ENCODE measurements around the gene ZNF146. TPM values are rescaled to one million over a fixed set of nuclear protein-coding genes. Genes with fewer than 3 reads are reported as not detected.
"Not testable (repeated sequence)": the region's sequence is repeated elsewhere in the genome, so short reads cannot be mapped to it uniquely, and the experiment has no call there.

The ZNF146 gene
- polyA plus RNA-seq, 3 donors from 2014 or later, result 18.6 to 50.6 (median 25.9) TPM

- DNase-seq; H3K4me1 Mint-ChIP-seq; H3K27me3 Mint-ChIP-seq (ENCODE audit: low read depth in 3 of 3); H3K4me3 Mint-ChIP-seq; H3K27ac Mint-ChIP-seq: not testable (repeated sequence)
- peaks cover 3 to 15% (median 7%) of the 10 kb centered on the region in 3 donors for H3K36me3 Mint-ChIP-seq
- peaks cover 16 to 33% (median 25%) of the 10 kb centered on the region in 6 donors for H3K9me3 Mint-ChIP-seq
These were observed 53.2 kb downstream of the ZNF146 start for GRCh38 chr19:36268081-36268480.

GRCh38 chr19:36268591-36268990 is 53.7 kb downstream of the ZNF146 start:
- peaks cover 11 to 28% (median 21%) of the 10 kb centered on the region in 6 donors for H3K9me3 Mint-ChIP-seq
- not testable (repeated sequence) for DNase-seq; H3K27ac Mint-ChIP-seq; H3K4me3 Mint-ChIP-seq; H3K27me3 Mint-ChIP-seq (ENCODE audit: low read depth in 3 of 3); H3K4me1 Mint-ChIP-seq
- peaks cover 3 to 12% (median 7%) of the 10 kb centered on the region in 3 donors for H3K36me3 Mint-ChIP-seq

GRCh38 chr19:36269295-36269694 is 54.4 kb downstream of the ZNF146 start:
- peaks cover 3 to 10% (median 7%) of the 10 kb centered on the region in 3 donors for H3K36me3 Mint-ChIP-seq
- H3K27me3 Mint-ChIP-seq (ENCODE audit: low read depth in 3 of 3); H3K27ac Mint-ChIP-seq: not testable (repeated sequence)

More at GRCh38 chr19:36269295-36269694, 54.4 kb downstream of the ZNF146 start:
- H3K9me3 Mint-ChIP-seq, result peaks cover 7 to 21% (median 16%) of the 10 kb centered on the region in 6 donors
- not testable (repeated sequence) for DNase-seq, H3K4me1 Mint-ChIP-seq, H3K4me3 Mint-ChIP-seq

Other genes with a start within 250 kb of the ZNF146 start
- 10 to 100 TPM; 44.7 to 51.0 (median 48.3) TPM for gene SDHAF1, start 219.9 kb upstream of the ZNF146 start, polyA plus RNA-seq
- gene SYNE4, start 206.3 kb upstream of the ZNF146 start, polyA plus RNA-seq, result not detected
- 10 to 100 TPM; 27.2 to 34.6 (median 30.0) TPM for gene ALKBH6, start 200.9 kb upstream of the ZNF146 start, polyA plus RNA-seq
- under 1 TPM in 2 of 3 donors, not detected in 1; 0.07 to 0.55 TPM for gene CLIP3, start 182.2 kb upstream of the ZNF146 start, polyA plus RNA-seq
- gene THAP8, start 160.8 kb upstream of the ZNF146 start, polyA plus RNA-seq, result 10 to 100 TPM in 2 of 3 donors, 1 to 10 TPM in 1; 3.2 to 10.7 (median 10.1) TPM
- under 1 TPM in 2 of 3 donors, not detected in 1; 0.12 to 0.77 TPM for gene WDR62, start 160.2 kb upstream of the ZNF146 start, polyA plus RNA-seq
- gene OVOL3, start 104.0 kb upstream of the ZNF146 start, polyA plus RNA-seq, result not detected
- gene POLR2I, start 100.2 kb upstream of the ZNF146 start, polyA plus RNA-seq, result 100 to 1,000 TPM; 102 to 136 (median 127) TPM
- 100 to 1,000 TPM; 341 to 445 (median 385) TPM for gene TBCB, start 99.6 kb upstream of the ZNF146 start, polyA plus RNA-seq
- gene CAPNS1, start 75.0 kb upstream of the ZNF146 start, polyA plus RNA-seq, result 100 to 1,000 TPM; 176 to 253 (median 225) TPM
- gene COX7A1, start 62.7 kb upstream of the ZNF146 start, polyA plus RNA-seq, result not detected
- gene ZNF565, start 441 bp upstream of the ZNF146 start, polyA plus RNA-seq, result 1 to 10 TPM; 2.9 to 7.6 (median 2.9) TPM
- gene ZFP14, start 164.1 kb downstream of the ZNF146 start, polyA plus RNA-seq, result 1 to 10 TPM in 2 of 3 donors, under 1 TPM in 1; 0.46 to 6.4 (median 2.7) TPM
- gene ZFP82, start 203.5 kb downstream of the ZNF146 start, polyA plus RNA-seq, result 1 to 10 TPM; 4.5 to 9.4 (median 6.1) TPM

Measured in immature natural killer cell (primary cell).